Brain pericyte (primary cell): Measurements from ENCODE around the gene FSD1.
"Not testable (repeated sequence)": the region's sequence is repeated elsewhere in the genome, so short reads cannot be mapped to it uniquely, and the experiment has no call there.

Experiments used
- DNase-seq: peaks from one replicate; pipeline ENCODE4 v3.0.0-alpha.2; 2012; ENCODE audit warnings: low read depth, low spot score

FSD1 gene

GRCh38 chr19:4304538-4305256 lies at the start of gene FSD1:
FSD1 (plus strand) TSS chr19:4304598; CDS start chr19:4304747, 149 bp downstream.
- no peak for DNase-seq

- DNase-seq = no peak
These were observed 47.8 kb upstream of the FSD1 start for GRCh38 chr19:4256563-4256962.

GRCh38 chr19:4257025-4257424 lies 47.4 kb upstream of the FSD1 start:
- no peak for DNase-seq

GRCh38 chr19:4258181-4258580 lies 46.2 kb upstream of the FSD1 start:
- no peak for DNase-seq

- no peak for DNase-seq
These were observed 43.7 kb upstream of the FSD1 start for GRCh38 chr19:4260613-4261191.

- DNase-seq = no peak
These were observed 39.6 kb upstream of the FSD1 start for GRCh38 chr19:4264812-4265211.

DNA sequence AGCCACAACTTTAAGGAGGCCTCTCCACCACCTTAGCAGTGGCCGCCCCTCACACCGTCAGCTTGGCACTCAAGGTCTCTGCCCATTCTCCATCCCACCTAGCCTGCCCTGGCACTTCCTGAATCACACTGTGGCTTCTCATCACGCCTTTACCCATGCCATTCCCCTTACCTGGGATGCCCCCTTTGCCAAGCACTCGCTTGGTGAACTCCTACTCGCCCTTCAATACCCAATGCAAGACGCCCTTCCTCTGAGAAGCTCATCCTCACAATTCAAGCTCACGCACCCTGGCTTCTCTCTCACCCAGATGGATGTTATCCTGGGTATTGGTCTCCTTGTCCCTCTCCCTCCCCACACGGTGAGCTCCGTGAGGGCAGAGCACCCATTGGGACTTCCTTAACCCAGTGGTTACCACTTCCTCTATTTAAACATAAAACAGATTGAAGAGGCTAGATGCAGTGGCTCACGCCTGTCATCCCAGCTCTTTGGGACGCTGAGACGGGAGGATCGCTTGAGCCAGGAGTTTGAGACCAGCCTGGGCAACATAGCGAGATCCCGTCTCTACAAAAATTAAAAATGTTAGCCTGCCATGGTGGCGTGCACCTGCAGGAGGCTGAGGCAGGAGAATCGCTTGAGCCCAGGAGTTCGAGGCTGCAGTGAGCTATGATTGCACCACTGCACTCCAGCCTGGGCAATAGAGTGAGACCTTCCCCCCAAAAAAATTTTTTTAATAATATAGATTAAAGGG lies 38.0 kb upstream of the FSD1 start:
- no peak for DNase-seq

- no peak for DNase-seq
These were observed 37.1 kb upstream of the FSD1 start for GRCh38 chr19:4267101-4267900.

- DNase-seq = no peak
These were observed 36.2 kb upstream of the FSD1 start for GRCh38 chr19:4267901-4268815.

- no peak for DNase-seq
These were observed 35.5 kb upstream of the FSD1 start for GRCh38 chr19:4268816-4269430.

- DNase-seq = no peak
These were observed 31.5 kb upstream of the FSD1 start for GRCh38 chr19:4272894-4273293.

DNA sequence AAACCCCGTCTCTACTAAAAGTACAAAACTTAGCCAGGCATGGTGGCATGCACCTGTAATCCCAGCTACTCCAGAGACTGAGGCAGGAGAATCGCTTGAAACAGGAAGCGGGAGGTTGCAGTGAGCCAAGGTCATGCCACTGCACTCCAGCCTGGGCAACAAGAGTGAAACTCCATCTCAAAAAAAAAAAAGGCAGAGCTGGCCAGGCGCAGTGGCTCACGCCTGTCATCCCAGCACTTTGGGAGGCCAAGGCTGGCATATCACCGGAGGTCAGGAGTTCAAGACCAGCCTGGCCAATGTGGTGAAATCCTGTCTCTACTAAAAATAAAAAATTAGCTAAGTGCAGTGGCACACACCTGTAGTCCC lies 30.1 kb upstream of the FSD1 start:
- DNase-seq = not testable (repeated sequence)

DNA sequence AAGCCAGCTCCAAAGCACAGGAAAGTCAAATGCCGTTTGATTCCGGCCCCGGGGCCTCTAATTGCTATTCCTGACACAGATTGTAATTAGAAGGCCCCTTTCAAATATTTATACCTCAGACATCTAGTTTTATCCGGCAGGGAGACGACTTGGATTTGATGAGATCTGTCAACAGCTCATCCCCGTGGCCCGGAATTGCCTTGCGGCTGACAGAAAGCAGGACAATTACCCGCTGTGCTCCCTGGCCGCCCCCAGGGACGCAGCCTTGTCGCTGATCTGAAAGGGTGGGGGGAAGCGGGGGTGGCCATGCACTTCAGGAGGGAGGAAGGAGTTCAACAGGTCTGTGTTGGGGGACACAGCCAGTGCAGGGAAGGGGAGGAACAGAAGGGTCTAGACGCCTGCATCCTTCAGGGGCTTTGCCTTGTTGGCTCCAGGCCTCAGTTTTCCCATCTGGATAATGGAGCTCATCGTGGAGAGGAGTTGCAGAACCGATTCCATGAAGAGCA lies 27.2 kb upstream of the FSD1 start:
- no peak for DNase-seq

- no peak for DNase-seq
These were observed 26.4 kb upstream of the FSD1 start for GRCh38 chr19:4278010-4278409.

DNA sequence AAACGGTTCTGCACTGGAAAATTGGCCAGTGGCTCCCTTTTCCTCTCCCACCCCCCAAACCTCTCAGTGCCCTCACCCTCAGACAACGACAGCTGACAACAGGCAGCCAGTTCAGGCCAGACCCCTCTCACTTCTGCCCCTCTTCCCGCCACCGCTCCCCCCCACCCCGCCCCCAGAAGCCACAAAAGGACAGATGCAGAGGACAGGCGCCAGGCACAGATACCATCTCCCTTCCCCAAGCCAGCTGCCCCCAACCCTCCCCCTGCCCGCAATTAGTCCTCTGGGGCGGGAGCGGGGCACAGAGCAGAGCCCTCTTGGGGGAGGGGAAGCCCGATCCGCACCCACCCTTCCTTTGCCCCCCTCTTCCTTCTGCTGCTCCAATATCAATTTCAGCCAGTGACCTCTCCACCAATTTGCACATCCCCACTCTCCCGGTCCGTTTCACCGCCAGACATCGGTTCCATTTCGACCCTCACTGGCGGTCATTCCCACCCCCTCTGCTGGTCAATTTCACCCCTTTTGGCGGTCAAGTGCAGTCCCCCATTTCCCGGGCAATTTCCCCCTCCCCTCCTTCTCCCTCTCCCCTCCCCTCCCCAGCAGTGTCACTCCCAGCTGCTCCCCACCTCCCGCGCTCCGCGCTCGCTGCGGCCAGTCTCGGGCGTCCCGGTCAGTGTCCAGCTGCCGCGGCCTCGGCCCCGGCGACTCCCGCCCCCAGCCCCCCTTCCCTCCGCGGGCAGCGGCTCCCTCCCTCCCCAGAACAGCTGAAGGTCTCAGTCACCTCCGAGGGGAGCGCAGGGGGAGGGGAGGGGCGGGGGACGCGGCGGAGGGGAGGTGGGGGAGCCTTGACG lies 25.8 kb upstream of the FSD1 start, which contains the start of gene SHD:
Gene SHD (plus strand): TSS at position 848 of the 848 bp plus-strand sequence. CDS start 798 bp downstream, outside the sequence.
- DNase-seq = no peak

DNA sequence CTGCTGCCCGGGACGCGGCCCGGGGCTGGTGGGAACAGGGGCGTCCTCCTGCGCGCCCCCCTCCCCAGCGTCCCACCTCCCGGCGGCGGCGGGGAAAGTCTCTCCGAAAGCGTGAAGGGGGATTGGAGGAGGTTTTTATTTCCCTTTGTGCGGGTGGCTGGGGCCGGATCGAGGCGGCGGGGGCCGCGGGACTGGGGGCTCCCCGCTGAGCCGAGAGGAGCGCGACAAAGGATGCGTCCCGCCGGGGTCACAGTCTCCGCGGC lies 25.2 kb upstream of the FSD1 start:
- DNase-seq = no peak

DNA sequence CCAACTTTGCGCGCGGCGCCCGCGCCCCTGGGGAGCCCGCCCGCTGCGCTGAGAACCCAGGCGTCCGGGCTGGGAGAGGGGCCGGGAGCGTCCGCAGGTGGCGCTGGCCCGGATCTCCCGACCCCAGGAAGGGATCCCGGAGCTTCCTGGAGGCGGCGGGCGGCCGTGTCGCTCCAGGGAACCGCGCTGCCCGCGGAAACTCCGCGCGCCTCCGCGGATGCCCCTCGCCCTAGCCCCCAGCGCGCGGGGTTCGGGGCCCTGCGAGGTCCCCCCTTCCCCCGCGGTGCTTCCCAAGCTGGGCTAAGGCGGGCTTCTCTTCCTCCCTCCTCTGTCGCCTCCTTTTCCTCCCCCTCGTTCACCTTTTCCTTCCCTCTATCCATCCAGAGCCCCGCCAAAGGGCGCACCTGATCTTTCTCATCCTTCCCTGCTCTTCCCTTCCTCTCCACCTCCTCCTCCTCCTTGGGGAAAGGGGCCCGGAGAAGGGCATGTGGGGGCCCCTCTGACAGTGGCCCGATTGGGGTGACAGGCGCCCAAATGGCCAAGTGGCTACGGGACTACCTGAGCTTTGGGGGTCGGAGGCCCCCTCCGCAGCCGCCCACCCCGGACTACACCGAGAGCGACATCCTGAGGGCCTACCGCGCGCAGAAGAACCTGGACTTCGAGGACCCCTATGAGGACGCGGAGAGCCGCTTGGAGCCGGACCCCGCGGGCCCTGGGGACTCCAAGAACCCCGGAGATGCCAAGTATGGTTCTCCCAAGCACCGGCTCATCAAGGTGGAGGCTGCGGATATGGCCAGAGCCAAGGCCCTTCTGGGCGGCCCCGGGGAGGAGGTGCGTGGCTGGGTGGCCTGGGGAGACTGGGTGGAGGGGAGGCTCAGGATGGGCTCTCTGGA lies 24.6 kb upstream of the FSD1 start:
- DNase-seq = no peak

DNA sequence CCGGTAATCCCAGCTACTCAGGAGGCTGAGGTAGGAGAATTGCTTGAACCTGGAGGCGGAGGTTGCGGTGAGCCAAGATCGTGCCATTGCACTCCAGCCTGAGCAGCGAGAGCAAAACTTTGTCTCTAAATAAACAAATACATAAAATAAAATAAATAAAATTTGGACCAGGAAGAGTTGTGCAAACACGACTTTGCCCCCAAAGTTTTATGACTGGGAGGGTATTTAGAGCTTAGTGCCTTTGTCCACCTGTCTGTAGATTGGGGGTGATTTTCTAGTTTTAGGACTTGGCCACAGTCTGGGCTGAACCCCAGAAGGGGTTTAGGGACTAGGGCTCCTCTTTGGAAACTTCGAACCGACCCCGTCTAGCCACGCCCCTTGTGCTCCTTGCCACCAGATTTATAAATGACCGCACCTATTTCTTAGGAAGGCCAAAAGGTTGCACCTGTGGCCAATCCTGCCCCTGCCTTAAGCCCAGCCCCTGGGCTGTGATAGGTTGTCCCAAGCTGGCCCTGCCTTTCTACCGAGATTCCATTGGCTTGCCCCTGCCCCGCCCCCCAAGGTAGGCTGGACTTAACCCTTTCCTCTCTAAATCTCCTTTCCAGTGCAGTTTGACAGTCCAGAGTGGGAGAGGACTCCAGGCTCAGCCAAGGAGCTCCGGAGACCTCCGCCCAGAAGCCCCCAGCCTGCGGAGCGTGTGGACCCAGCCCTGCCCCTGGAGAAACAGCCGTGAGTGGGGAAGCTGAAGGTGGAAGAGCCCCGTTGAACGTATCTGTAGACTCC lies 20.0 kb upstream of the FSD1 start:
- DNase-seq = no peak
